HepG2 (cell line): ENCODE data around the gene IKZF4. TPM values are rescaled to one million over a fixed set of nuclear protein-coding genes. Genes with fewer than 3 reads are reported as not detected.

Experiments used
- AGO2 ChIP-seq: fragments of 200-400 bp; formaldehyde crosslinking; optimal IDR thresholded peaks from 2 replicates; pipeline ENCODE3; 2017; ENCODE audit warnings: mild to moderate bottlenecking, low read depth, low read length, moderate library complexity
- CBX2 ChIP-seq, 2 experiments: fragments of 200-600 bp in 1 of 2; sonication (generic); formaldehyde crosslinking in 1 of 2; IDR thresholded peaks; 2 replicates each; pipeline versions ENCODE4 v1.7.0 to v1.8.1; 2018 to 2022; ENCODE audit warnings: low read depth in 2 of 2, low read length in 1 of 2, mild to moderate bottlenecking in 1 of 2, missing genetic modification reagents in 1 of 2
- ISX ChIP-seq: sonication (generic); formaldehyde crosslinking; conservative IDR thresholded peaks from 2 replicates; pipeline ENCODE4 v1.5.0; 2020; ENCODE audit warnings: missing genetic modification reagents
- NR2F6 ChIP-seq, 2 experiments: IDR thresholded peaks; 2 replicates each; pipeline ENCODE4 v1.6.1; 2016; ENCODE audit warnings: antibody characterized with exemption in 1 of 2, mild to moderate bottlenecking in 1 of 2
- TFDP1 ChIP-seq: IDR thresholded peaks from 2 replicates; pipeline ENCODE4 v1.6.1; 2016; ENCODE audit warnings: missing compliant biosample characterization, missing genetic modification reagents, borderline replicate concordance
- XRCC5 ChIP-seq: fragments of 200-400 bp; formaldehyde crosslinking; optimal IDR thresholded peaks from 2 replicates; pipeline ENCODE3; 2017; ENCODE audit warnings: mild to moderate bottlenecking, low read length
- ZNF275 ChIP-seq: sonication (generic); formaldehyde crosslinking; IDR thresholded peaks from 2 replicates; pipeline ENCODE4 v1.8.0; 2022; ENCODE audit warnings: missing genetic modification reagents, mild to moderate bottlenecking, inconsistent platforms, borderline replicate concordance
- ZNF317 ChIP-seq: sonication (generic); formaldehyde crosslinking; IDR thresholded peaks from 2 replicates; pipeline ENCODE4 v1.5.0; 2020; ENCODE audit warnings: mild to moderate bottlenecking, missing genetic modification reagents
- ZNF660 ChIP-seq: sonication (generic); formaldehyde crosslinking; IDR thresholded peaks from 2 replicates; pipeline ENCODE4 v1.5.1; 2020; ENCODE audit warnings: mild to moderate bottlenecking, low read depth, missing genetic modification reagents, borderline replicate concordance
- ZNF772 ChIP-seq: sonication (generic); formaldehyde crosslinking; IDR thresholded peaks from 2 replicates; pipeline ENCODE4 v1.5.0; 2020; ENCODE audit warnings: mild to moderate bottlenecking, missing genetic modification reagents
- ZNF878 ChIP-seq: sonication (generic); formaldehyde crosslinking; IDR thresholded peaks from 2 replicates; pipeline ENCODE4 v1.8.1; 2023; ENCODE audit warnings: mild to moderate bottlenecking, missing genetic modification reagents, moderate library complexity
- ZNF883 ChIP-seq: sonication (generic); formaldehyde crosslinking; IDR thresholded peaks from 2 replicates; pipeline ENCODE4 v1.5.1; 2020; ENCODE audit warnings: mild to moderate bottlenecking, missing genetic modification reagents; ENCODE audit errors: not compliant biosample characterization
- polyA plus RNA-seq, 8 experiments: library from polyadenylated mRNA; depleted of rRNA in 3 of 8; stranded (reverse) in 7 of 8; unstranded in 1 of 8; fragments of >200 nt; fragmentation: Illumina TruSeq in 4 of 8; extraction: Trizol in 4 of 8; gene quantifications; 2 replicates each; pipeline versions ENCODE4 v1.2.1 to v1.2.3, GENCODE V29; 2011 to 2016; ENCODE audit warnings: low read depth in 4 of 8, missing spikeins in 1 of 8, mixed read lengths in 1 of 8; ENCODE audit not compliant: insufficient read depth in 1 of 8
- total RNA-seq, 5 experiments: library from RNA; depleted of rRNA; stranded (reverse); fragments of >200 nt; fragmentation: Illumina TruSeq; extraction: Trizol; gene quantifications; 2 replicates each; pipeline ENCODE4 v1.2.3, GENCODE V29; 2016; ENCODE audit warnings: low read depth in 1 of 5
- TF ChIP-seq, protein P1 (sequence below): sonication (generic); formaldehyde crosslinking; IDR thresholded peaks from 2 replicates; pipeline ENCODE4 v1.4.0; 2020; ENCODE audit warnings: missing genetic modification reagents

The IKZF4 gene
- total and polyA plus RNA-seq, 2 of the 13 experiments (the other 11 are each of a cell fraction or from before 2014, with no cell fraction given): 0.58 to 2.2 TPM

DNA sequence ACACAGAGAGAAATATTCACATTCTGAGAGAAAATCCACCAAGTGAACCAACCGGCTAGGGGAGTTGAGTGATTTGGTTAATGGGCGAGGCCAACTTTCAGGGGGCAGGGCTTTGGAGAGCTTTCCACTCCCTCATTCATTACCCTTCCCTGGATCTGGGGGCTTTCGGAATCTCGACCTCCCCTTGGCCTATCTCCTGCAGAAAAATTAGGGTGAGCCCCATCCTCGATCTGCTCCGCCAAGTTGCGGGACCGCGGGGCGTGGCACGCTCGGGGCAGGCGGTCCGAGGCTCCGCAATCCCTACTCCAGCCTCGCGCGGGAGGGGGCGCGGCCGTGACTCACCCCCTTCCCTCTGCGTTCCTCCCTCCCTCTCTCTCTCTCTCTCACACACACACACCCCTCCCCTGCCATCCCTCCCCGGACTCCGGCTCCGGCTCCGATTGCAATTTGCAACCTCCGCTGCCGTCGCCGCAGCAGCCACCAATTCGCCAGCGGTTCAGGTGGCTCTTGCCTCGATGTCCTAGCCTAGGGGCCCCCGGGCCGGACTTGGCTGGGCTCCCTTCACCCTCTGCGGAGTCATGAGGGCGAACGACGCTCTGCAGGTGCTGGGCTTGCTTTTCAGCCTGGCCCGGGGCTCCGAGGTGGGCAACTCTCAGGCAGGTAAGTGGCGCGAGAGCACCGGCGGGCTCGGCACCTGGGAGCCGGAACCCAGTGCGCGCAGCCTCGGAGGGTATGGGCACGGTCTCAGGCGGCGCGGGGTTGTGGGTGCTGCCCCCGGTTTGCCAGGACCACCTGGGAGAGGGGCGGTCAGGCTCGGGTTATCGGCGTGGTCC, 59.1 kb downstream of the IKZF4 start, which contains the start of gene ERBB3 (continued):
- TF ChIP-seq TFDP1 (peak; percentile 28; the same call in 1 of the 2 replicates), ZNF772 (CRISPR knock-in tag) (peak; percentile 83; the same call in 1 of the 2 replicates), NR2F6 (IDR thresholded peaks at IDR 0.05) (no peak), NR2F6 (CRISPR knock-in tag; IDR thresholded peaks at IDR 0.05) (no peak; the same call in 1 of the 2 replicates), ZNF660 (CRISPR knock-in tag) (no peak), XRCC5 (peak; percentile 89), ZNF275 (CRISPR knock-in tag) (peak; percentile 52; the same call in 1 of the 2 replicates), ISX (CRISPR knock-in tag) (no peak), ZNF878 (CRISPR knock-in tag) (no peak), AGO2 (peak; percentile 98), ZNF317 (CRISPR knock-in tag) (peak; percentile 47; the same call in 1 of the 2 replicates), CBX2 (IDR thresholded peaks at IDR 0.05; ENCODE audit: low read depth, low read length) (no peak), CBX2 (CRISPR knock-in tag; IDR thresholded peaks at IDR 0.05; ENCODE audit: low read depth) (peak; percentile 69; the same call in 1 of the 2 replicates), ZNF883 (CRISPR knock-in tag) (no peak)
- TF ChIP-seq, protein P1, sequence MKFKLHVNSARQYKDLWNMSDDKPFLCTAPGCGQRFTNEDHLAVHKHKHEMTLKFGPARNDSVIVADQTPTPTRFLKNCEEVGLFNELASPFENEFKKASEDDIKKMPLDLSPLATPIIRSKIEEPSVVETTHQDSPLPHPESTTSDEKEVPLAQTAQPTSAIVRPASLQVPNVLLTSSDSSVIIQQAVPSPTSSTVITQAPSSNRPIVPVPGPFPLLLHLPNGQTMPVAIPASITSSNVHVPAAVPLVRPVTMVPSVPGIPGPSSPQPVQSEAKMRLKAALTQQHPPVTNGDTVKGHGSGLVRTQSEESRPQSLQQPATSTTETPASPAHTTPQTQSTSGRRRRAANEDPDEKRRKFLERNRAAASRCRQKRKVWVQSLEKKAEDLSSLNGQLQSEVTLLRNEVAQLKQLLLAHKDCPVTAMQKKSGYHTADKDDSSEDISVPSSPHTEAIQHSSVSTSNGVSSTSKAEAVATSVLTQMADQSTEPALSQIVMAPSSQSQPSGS: no peak
